Measurements from ENCODE around the gene ANKRD63.
A peak's percentile ranks its signal among the peaks of the same experiment; 100 is the strongest.

The ANKRD63 gene

DNA sequence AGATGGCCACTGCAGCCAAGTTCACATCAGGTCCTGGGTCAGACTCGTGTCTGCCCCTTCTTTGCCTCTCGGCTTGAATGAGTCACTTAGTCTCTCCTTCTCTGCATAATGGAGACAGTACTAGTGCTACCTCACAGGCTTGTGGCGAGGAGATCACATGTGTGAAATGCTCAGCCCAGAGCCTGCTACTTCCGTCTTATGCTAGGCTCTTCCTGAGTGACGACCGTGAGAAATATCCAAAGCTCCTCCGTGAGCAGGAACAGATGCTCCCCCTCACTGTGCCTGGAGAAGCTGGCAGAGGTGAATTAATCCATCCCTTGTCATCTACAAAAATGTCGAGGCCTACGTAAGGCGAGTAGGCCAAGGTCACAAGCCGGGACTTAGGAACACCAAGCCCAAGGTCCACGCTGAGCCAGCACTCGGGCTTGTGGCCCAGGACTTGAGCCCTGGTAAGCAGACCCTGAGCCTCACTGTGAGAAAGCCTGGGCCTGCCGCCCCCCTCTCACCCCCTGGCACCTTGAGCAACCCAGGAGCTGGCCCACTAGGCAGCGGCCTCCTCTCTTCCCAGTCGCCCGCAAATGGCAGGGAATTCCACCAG is 26.1 kb downstream of the ANKRD63 start:
- Histone ChIP-seq H3K79me2 (ENCODE audit: low read length) (no peaks in the 10 kb centered on the region), H3K4me3 (ENCODE audit: low read length) (no peak overlapping the region), H3K27me3 (replicated peaks; ENCODE audit: insufficient read depth, low read length) (peaks cover 11% of the 10 kb centered on the region; the same call in 1 of the 2 replicates), H4K20me1 (ENCODE audit: insufficient read depth, low read length) (no peaks in the 10 kb centered on the region), H3F3A (ENCODE audit: insufficient read depth, low read length) (no peaks in the 10 kb centered on the region), H3K9me3 (replicated peaks; ENCODE audit: insufficient read depth, low read length) (no peaks in the 10 kb centered on the region), H3K27ac (ENCODE audit: low read length) (no peak overlapping the region), H3K9me2 (replicated peaks; ENCODE audit: insufficient read depth, low read length) (no peaks in the 10 kb centered on the region), H3K9ac (ENCODE audit: low read length) (no peak overlapping the region), H3K4me2 (ENCODE audit: low read depth, low read length) (no peak overlapping the region), H3K4me1 (ENCODE audit: low read length) (no peaks in the 10 kb centered on the region), H3K36me3 (replicated peaks; ENCODE audit: insufficient read depth, low read length) (no peaks in the 10 kb centered on the region), H2AFZ (ENCODE audit: low read length) (no peak overlapping the region)
- DNase-seq, result no peak
- TF ChIP-seq EZH2phosphoT487 (IDR thresholded peaks at IDR 0.05; ENCODE audit: low read length), result no peak
- TF ChIP-seq, protein P1, sequence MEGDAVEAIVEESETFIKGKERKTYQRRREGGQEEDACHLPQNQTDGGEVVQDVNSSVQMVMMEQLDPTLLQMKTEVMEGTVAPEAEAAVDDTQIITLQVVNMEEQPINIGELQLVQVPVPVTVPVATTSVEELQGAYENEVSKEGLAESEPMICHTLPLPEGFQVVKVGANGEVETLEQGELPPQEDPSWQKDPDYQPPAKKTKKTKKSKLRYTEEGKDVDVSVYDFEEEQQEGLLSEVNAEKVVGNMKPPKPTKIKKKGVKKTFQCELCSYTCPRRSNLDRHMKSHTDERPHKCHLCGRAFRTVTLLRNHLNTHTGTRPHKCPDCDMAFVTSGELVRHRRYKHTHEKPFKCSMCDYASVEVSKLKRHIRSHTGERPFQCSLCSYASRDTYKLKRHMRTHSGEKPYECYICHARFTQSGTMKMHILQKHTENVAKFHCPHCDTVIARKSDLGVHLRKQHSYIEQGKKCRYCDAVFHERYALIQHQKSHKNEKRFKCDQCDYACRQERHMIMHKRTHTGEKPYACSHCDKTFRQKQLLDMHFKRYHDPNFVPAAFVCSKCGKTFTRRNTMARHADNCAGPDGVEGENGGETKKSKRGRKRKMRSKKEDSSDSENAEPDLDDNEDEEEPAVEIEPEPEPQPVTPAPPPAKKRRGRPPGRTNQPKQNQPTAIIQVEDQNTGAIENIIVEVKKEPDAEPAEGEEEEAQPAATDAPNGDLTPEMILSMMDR (IDR thresholded peaks at IDR 0.05; ENCODE audit: low read length), result no peak
- no peak for TF ChIP-seq EZH2 (optimal IDR thresholded peaks at IDR 0.05; ENCODE audit: low read depth, low read length)

DNA sequence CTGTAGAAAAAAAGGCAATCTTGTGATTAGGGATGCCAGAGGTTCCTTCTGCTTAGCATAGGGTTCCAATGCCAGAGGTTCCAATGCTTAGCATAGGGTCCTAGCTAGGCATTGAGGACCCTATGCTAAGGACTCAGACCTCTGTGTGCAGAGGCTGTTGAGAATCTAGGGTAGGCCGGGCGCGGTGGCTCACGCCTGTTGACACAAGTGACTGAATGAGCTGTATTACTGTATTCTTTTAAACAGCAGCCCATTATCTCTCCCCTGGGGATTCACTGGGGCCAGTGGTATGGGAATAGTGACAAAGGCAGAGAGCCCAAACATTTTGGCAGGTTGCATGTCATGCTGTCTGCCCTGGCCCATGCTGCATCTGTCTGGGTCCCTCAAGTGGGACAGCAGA is 27.8 kb downstream of the ANKRD63 start:
- peaks cover 15% of the 10 kb centered on the region; the same call in 1 of the 2 replicates for H3K27me3 ChIP-seq (replicated peaks; ENCODE audit: insufficient read depth, low read length)
- H3K9ac ChIP-seq (ENCODE audit: low read length), result no peak overlapping the region
- no peak overlapping the region for H3K4me3 ChIP-seq (ENCODE audit: low read length)
- no peaks in the 10 kb centered on the region for H3F3A ChIP-seq (ENCODE audit: insufficient read depth, low read length)
- H3K4me1 ChIP-seq (ENCODE audit: low read length), result no peaks in the 10 kb centered on the region
- H3K79me2 ChIP-seq (ENCODE audit: low read length), result no peaks in the 10 kb centered on the region
- H3K27ac ChIP-seq (ENCODE audit: low read length), result no peak overlapping the region
- H3K9me2 ChIP-seq (replicated peaks; ENCODE audit: insufficient read depth, low read length), result no peaks in the 10 kb centered on the region
- no peaks in the 10 kb centered on the region for H3K9me3 ChIP-seq (replicated peaks; ENCODE audit: insufficient read depth, low read length)
- no peaks in the 10 kb centered on the region for H3K36me3 ChIP-seq (replicated peaks; ENCODE audit: insufficient read depth, low read length)
- no peak for DNase-seq
- TF ChIP-seq EZH2phosphoT487 (IDR thresholded peaks at IDR 0.05; ENCODE audit: low read length), result no peak
- no peak for TF ChIP-seq EZH2 (optimal IDR thresholded peaks at IDR 0.05; ENCODE audit: low read depth, low read length)
- TF ChIP-seq, protein P1 (IDR thresholded peaks at IDR 0.05; ENCODE audit: low read length), result no peak
- no peak overlapping the region for H3K4me2 ChIP-seq (ENCODE audit: low read depth, low read length)
- H4K20me1 ChIP-seq (ENCODE audit: insufficient read depth, low read length), result no peaks in the 10 kb centered on the region
- no peak overlapping the region for H2AFZ ChIP-seq (ENCODE audit: low read length)

DNA sequence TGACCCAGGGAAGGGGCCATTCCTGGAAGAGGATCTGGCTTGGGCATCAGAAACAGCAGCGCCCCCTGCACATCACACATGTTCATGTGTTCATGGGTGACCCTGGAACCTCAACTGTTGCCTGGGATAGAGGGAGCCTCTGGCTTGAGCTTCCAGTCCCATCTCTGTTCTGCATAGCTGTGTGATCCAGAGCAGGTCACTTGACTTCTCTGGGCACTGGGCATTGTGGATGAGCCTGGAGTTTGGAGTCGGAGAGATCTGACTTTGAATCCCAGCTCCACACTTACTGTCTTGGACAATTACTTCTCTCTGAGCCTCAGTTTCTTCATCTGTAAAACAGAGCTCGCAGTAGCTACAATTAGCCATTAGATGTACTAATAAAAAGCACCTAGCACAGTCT is 28.4 kb downstream of the ANKRD63 start:
- Histone ChIP-seq H3K27ac (ENCODE audit: low read length) (no peak overlapping the region), H3K9ac (ENCODE audit: low read length) (no peak overlapping the region), H3K4me3 (ENCODE audit: low read length) (no peak overlapping the region), H3K4me2 (ENCODE audit: low read depth, low read length) (no peak overlapping the region), H3K36me3 (replicated peaks; ENCODE audit: insufficient read depth, low read length) (no peaks in the 10 kb centered on the region), H3K79me2 (ENCODE audit: low read length) (no peaks in the 10 kb centered on the region), H2AFZ (ENCODE audit: low read length) (no peak overlapping the region), H3K9me2 (replicated peaks; ENCODE audit: insufficient read depth, low read length) (no peaks in the 10 kb centered on the region), H3K9me3 (replicated peaks; ENCODE audit: insufficient read depth, low read length) (no peaks in the 10 kb centered on the region), H3F3A (ENCODE audit: insufficient read depth, low read length) (no peaks in the 10 kb centered on the region), H3K4me1 (ENCODE audit: low read length) (no peaks in the 10 kb centered on the region), H4K20me1 (ENCODE audit: insufficient read depth, low read length) (no peaks in the 10 kb centered on the region), H3K27me3 (replicated peaks; ENCODE audit: insufficient read depth, low read length) (peaks cover 15% of the 10 kb centered on the region; the same call in 1 of the 2 replicates)
- no peak for DNase-seq
- no peak for TF ChIP-seq EZH2 (optimal IDR thresholded peaks at IDR 0.05; ENCODE audit: low read depth, low read length)

DNA sequence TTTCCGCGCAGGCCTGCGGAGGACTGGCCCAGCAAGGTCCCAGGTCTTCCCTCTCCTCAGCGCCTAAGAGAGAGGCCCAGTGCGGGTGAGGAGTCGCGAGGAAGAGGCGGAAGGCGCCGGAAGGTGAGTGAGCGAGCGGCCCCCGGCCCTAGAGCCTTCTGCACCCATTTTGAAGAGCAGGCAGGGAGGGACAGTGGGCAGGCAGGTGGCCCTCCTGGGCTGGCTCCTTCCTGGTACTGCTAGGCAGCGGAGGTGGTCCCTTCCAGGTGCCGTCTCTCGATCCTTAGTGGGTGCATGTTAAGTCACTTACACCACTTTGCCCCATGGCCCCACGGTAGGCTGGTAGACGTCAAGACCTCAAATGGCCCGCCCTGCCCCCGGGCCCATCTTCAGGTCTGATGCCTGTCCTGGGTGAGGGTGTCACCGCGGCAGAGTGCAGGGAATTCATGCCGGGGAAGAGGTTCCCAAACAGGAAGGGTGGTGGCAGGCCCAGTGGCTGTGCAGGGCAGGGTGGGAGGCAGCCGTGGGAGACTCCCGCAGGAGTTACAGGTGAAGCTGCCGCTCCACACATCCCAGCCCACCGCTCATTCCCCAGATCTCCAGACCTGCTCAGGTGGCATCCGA is 29.6 kb downstream of the ANKRD63 start:
- no peaks in the 10 kb centered on the region for H3K9me2 ChIP-seq (replicated peaks; ENCODE audit: insufficient read depth, low read length)
- no peaks in the 10 kb centered on the region for H3K9me3 ChIP-seq (replicated peaks; ENCODE audit: insufficient read depth, low read length)
- TF ChIP-seq EZH2 (optimal IDR thresholded peaks at IDR 0.05; ENCODE audit: low read depth, low read length) (no peak), EZH2phosphoT487 (IDR thresholded peaks at IDR 0.05; ENCODE audit: low read length) (no peak)
- TF ChIP-seq, protein P1 (IDR thresholded peaks at IDR 0.05; ENCODE audit: low read length), result no peak
- H2AFZ ChIP-seq (ENCODE audit: low read length), result peak overlapping the region; percentile 62
- no peak overlapping the region for H3K27ac ChIP-seq (ENCODE audit: low read length)
- H3K9ac ChIP-seq (ENCODE audit: low read length), result peak overlapping the region; percentile 55; the same call in 1 of the 2 replicates
- no peaks in the 10 kb centered on the region for H4K20me1 ChIP-seq (ENCODE audit: insufficient read depth, low read length)
- peak overlapping the region; percentile 68 for H3K4me3 ChIP-seq (ENCODE audit: low read length)
- H3K4me1 ChIP-seq (ENCODE audit: low read length), result no peaks in the 10 kb centered on the region
- no peak for DNase-seq
- no peaks in the 10 kb centered on the region for H3K36me3 ChIP-seq (replicated peaks; ENCODE audit: insufficient read depth, low read length)
- H3K27me3 ChIP-seq (replicated peaks; ENCODE audit: insufficient read depth, low read length), result peaks cover 15% of the 10 kb centered on the region; the same call in 1 of the 2 replicates
- H3F3A ChIP-seq (ENCODE audit: insufficient read depth, low read length), result no peaks in the 10 kb centered on the region
- peak overlapping the region; percentile 71; the same call in 1 of the 2 replicates for H3K4me2 ChIP-seq (ENCODE audit: low read depth, low read length)
- H3K79me2 ChIP-seq (ENCODE audit: low read length), result no peaks in the 10 kb centered on the region
